ENCODE data around the gene DAPK2. TPM values are rescaled to one million over a fixed set of nuclear protein-coding genes. Genes with fewer than 3 reads are reported as not detected.

Gene DAPK2
- total and polyA plus RNA-seq, 2 of the 13 experiments (the other 11 are each of a cell fraction or from before 2014, with no cell fraction given): 0.33 to 0.63 TPM

GRCh38 chr15:63908991-63909390 lies 137.3 kb downstream of the DAPK2 start:
- POLR2A ChIA-PET: no interaction called here

DNA sequence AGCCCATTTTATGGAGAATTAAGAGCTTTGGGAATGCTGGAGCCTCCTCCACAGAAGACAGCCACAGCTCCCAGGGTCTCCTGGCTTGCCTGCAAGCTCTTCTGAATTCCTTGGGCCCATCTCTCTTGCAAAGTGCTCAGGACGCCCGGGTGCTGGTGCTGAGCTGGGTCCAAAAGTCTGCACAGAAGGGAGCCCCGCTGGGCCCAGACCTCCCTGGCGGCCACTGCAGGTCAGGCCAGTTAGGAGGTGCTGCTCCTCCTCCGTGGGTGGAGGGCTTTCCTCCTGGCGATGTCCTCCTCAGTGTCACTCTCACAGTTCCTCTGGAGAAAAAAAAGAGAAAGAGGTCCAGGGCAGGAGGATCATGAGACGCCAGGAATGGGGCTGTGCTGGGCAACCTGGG lies 138.0 kb downstream of the DAPK2 start:
- H2AFZ ChIP-seq (ENCODE audit: low read length): no peak overlapping the region
- no TSS peak for BruUV-seq (replicated peaks)
- TF ChIP-seq ZNF224 (CRISPR knock-in tag; IDR thresholded peaks at IDR 0.05): no peak
- H3K27ac ChIP-seq (ENCODE audit: extremely low read length, insufficient read depth, low read length): no peak overlapping the region
- H3K27me3 ChIP-seq (ENCODE audit: control insufficient read depth in 1 of 2, insufficient read depth in 2 of 2, low read length in 2 of 2): peaks cover 4 to 11% of the 10 kb centered on the region in 2 experiments; a peak in 3 of 5 replicates
- no peaks in the 10 kb centered on the region for H3K79me2 ChIP-seq (ENCODE audit: insufficient read depth, low read length)
- 14% methylated on average over 4 of the region's 7 CpGs for whole genome bisulfite sequencing (ENCODE audit: low lambda C conversion rate)
- H3K4me1 ChIP-seq (ENCODE audit: insufficient read depth, low read length): peaks cover 6% of the 10 kb centered on the region
- ChIA-PET CTCF (ENCODE audit: low intra/inter-chr PET ratio, low total read pairs) (no interaction called here), POLR2A (no interaction called here)
- FAIRE-seq (no peak), DNase-seq (ENCODE audit: low spot score) (no peak), ATAC-seq (peak; percentile 56)
- no peak overlapping the region for H3K9ac ChIP-seq (ENCODE audit: insufficient read depth, low read depth, low read length)
- in situ Hi-C loops (cut with HindIII; ENCODE audit: extremely low pct_ligation_motif_present, low pct_unique_long_range_greater_than_20kb) (no loop called here), intact Hi-C loops (cut with micrococcal nuclease; ENCODE audit: unreplicated experiment) (no loop called here)
- H4K20me1 ChIP-seq (ENCODE audit: insufficient read depth, low read length): no peaks in the 10 kb centered on the region
- H3K4me2 ChIP-seq (ENCODE audit: low read depth, low read length): peak overlapping the region; percentile 6; the same call in 1 of the 2 replicates
- no peak overlapping the region for H3K4me3 ChIP-seq (replicated peaks in 1 of 3; ENCODE audit: insufficient read depth in 1 of 3, low read depth in 2 of 3, low read length in 3 of 3)
- H3K36me3 ChIP-seq (replicated peaks in 1 of 2; ENCODE audit: control insufficient read depth in 1 of 2, insufficient read depth in 2 of 2, low read length in 2 of 2): no peaks in the 10 kb centered on the region
- no peaks in the 10 kb centered on the region for H3K9me3 ChIP-seq (ENCODE audit: low read length)

More at GRCh38 chr15:63908991-63909390, 137.3 kb downstream of the DAPK2 start:
- Histone ChIP-seq H3K27me3 (ENCODE audit: control insufficient read depth in 1 of 2, insufficient read depth in 2 of 2, low read length in 2 of 2) (peaks cover 4 to 11% of the 10 kb centered on the region in 2 experiments; a peak in 3 of 5 replicates), H3K4me2 (ENCODE audit: low read depth, low read length) (no peak overlapping the region), H3K36me3 (replicated peaks in 1 of 2; ENCODE audit: control insufficient read depth in 1 of 2, insufficient read depth in 2 of 2, low read length in 2 of 2) (no peaks in the 10 kb centered on the region), H3K4me3 (replicated peaks in 1 of 3; ENCODE audit: insufficient read depth in 1 of 3, low read depth in 2 of 3, low read length in 3 of 3) (no peak overlapping the region), H3K9ac (ENCODE audit: insufficient read depth, low read depth, low read length) (no peak overlapping the region), H3K4me1 (ENCODE audit: insufficient read depth, low read length) (peaks cover 13% of the 10 kb centered on the region), H3K9me3 (ENCODE audit: low read length) (no peaks in the 10 kb centered on the region), H3K79me2 (ENCODE audit: insufficient read depth, low read length) (no peaks in the 10 kb centered on the region), H2AFZ (ENCODE audit: low read length) (no peak overlapping the region), H4K20me1 (ENCODE audit: insufficient read depth, low read length) (no peaks in the 10 kb centered on the region), H3K27ac (ENCODE audit: extremely low read length, insufficient read depth, low read length) (no peak overlapping the region)
- intact Hi-C loops (cut with micrococcal nuclease; ENCODE audit: unreplicated experiment): no loop called here
- BruUV-seq (replicated peaks): no TSS peak
- DNase-seq (ENCODE audit: low spot score): no peak
- WGBS (ENCODE audit: low lambda C conversion rate): 38% methylated on average over 1 of the region's 2 CpGs
- no peak for FAIRE-seq
- CTCF ChIA-PET (ENCODE audit: low intra/inter-chr PET ratio, low total read pairs): no interaction called here
- ATAC-seq: no peak
- TF ChIP-seq NFIC (IDR thresholded peaks at IDR 0.05; ENCODE audit: low read length): no peak
- no peak for TF ChIP-seq ZNF564 (CRISPR knock-in tag; IDR thresholded peaks at IDR 0.05)
- no peak for TF ChIP-seq ZNF431 (CRISPR knock-in tag; IDR thresholded peaks at IDR 0.05; ENCODE audit: borderline replicate concordance, low read depth)
- no peak for TF ChIP-seq AGO1 (IDR thresholded peaks at IDR 0.05; ENCODE audit: low read depth, low read length, poor library complexity, severe bottlenecking)
- TF ChIP-seq KDM3A (CRISPR knock-in tag; IDR thresholded peaks at IDR 0.05; ENCODE audit: low read depth): no peak
- TF ChIP-seq PITX1 (CRISPR knock-in tag; IDR thresholded peaks at IDR 0.05): no peak
- TF ChIP-seq ZIK1 (CRISPR knock-in tag; IDR thresholded peaks at IDR 0.05; ENCODE audit: borderline replicate concordance, low read depth): no peak
- in situ Hi-C loops (cut with HindIII; ENCODE audit: extremely low pct_ligation_motif_present, low pct_unique_long_range_greater_than_20kb): no loop called here

All from HepG2 (cell line).